IPS-18a (cell line): ENCODE measurements around the gene CFAP410.

ENCODE experiments used
- H3K27ac ChIP-seq: one replicate; pipeline ENCODE4 v1.5.1; 2013; ENCODE audit warnings: low read length
- H3K27me3 ChIP-seq: one replicate; pipeline ENCODE4 v1.6.1; 2013; ENCODE audit warnings: mild to moderate bottlenecking, low read length; ENCODE audit not compliant: control insufficient read depth, insufficient read depth
- H3K36me3 ChIP-seq: one replicate; pipeline ENCODE4 v1.6.1; 2013; ENCODE audit warnings: low read depth, low read length; ENCODE audit not compliant: control insufficient read depth
- H3K4me1 ChIP-seq: one replicate; pipeline ENCODE4 v1.6.1; 2013; ENCODE audit warnings: low read depth, low read length; ENCODE audit not compliant: control insufficient read depth
- H3K4me3 ChIP-seq: one replicate; pipeline ENCODE4 v1.5.1; 2013; ENCODE audit warnings: low read length
- H3K9ac ChIP-seq: one replicate; pipeline ENCODE4 v1.6.1; 2013; ENCODE audit warnings: mild to moderate bottlenecking, low read length, moderate library complexity
- H3K9me3 ChIP-seq: one replicate; pipeline ENCODE4 v1.6.1; 2013; ENCODE audit warnings: low read depth, low read length; ENCODE audit not compliant: control insufficient read depth

The CFAP410 gene

DNA sequence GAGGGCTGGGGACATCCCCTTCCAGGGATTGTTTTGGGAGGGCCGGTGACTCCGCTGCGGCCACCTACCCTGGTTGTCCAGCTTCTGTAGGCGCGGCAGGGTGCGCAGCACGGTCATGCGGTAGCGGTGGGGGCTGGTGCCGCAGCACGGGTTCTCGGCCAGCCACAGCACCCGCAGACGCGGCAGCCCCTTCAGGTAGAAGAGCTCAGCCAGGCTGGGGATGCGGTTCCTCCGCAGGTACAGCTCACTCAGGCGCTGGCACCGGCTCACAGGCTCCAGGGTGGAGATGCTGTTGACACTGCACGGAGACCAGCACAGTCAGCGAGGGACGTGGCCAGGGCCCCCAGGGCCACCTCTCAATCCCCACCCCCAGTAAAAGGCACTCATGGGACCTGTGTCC is 6.2 kb downstream of the CFAP410 start:
- Histone ChIP-seq H3K27me3 (no peaks in the 10 kb centered on the region), H3K27ac (no peak overlapping the region), H3K9me3 (no peaks in the 10 kb centered on the region), H3K9ac (no peak overlapping the region), H3K36me3 (no peaks in the 10 kb centered on the region), H3K4me1 (no peaks in the 10 kb centered on the region), H3K4me3 (no peak overlapping the region)

- no peaks in the 10 kb centered on the region for H3K9me3 ChIP-seq
- no peak overlapping the region for H3K9ac ChIP-seq
- H3K27me3 ChIP-seq: no peaks in the 10 kb centered on the region
- H3K4me1 ChIP-seq: no peaks in the 10 kb centered on the region
- H3K27ac ChIP-seq: no peak overlapping the region
- H3K4me3 ChIP-seq: no peak overlapping the region
- no peaks in the 10 kb centered on the region for H3K36me3 ChIP-seq
Observed at GRCh38 chr21:44332383-44332782, 6.8 kb downstream of the CFAP410 start.

DNA sequence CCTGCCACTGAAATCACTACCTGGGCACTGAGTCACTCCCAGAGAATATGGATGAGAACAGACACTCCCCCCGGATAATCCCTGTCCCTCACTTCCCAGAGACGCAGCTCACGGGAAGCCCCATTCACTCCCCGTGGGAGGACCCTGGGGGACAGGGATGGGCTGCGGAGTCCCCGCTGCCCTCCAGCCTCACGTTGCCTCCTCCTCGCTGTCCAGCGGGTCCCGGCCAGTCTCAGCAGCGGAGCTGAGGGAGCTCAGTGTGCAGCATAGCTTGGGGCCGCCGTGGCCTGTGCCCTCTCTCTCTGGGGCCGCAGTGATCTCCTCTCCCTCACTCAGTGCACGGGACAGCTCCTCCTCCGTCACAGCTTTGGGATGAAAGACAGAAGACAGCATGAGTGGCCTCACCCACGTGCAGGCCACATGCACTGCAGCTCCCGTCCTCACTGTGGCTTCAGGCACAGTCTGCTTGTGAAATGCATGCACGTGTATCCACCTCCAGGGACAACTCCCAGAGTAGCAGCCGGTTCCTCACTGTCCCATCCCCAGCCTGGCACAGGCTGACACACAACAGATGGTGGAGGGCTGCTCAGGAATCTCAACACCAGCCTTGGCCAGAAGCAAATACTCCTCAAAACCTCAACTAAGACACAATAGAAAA is 7.4 kb downstream of the CFAP410 start:
- H3K4me1 ChIP-seq: no peaks in the 10 kb centered on the region
- no peaks in the 10 kb centered on the region for H3K27me3 ChIP-seq
- no peak overlapping the region for H3K9ac ChIP-seq
- H3K9me3 ChIP-seq: no peaks in the 10 kb centered on the region
- no peak overlapping the region for H3K27ac ChIP-seq
- H3K36me3 ChIP-seq: no peaks in the 10 kb centered on the region
- no peak overlapping the region for H3K4me3 ChIP-seq

DNA sequence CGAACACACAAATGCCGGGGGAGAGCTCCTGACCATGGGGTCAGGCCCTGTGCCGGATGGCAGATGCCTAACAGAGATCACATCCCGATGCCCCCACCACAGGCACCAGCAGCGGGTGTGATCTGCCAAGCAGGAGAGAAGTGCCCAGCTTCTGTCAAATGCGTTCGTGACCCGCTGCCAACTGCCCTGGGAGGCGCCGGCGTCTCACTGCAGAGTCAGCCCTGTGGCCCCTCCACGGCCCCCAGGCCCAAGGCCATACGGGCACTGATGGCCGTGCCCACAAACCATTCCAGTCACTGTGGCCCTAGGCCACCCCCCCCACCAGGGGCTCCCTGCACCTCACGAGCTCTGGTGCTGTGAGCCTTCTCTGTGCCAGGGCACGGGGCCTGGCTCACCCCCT is 8.0 kb downstream of the CFAP410 start:
- H3K9me3 ChIP-seq: no peaks in the 10 kb centered on the region
- H3K4me1 ChIP-seq: no peaks in the 10 kb centered on the region
- H3K4me3 ChIP-seq: no peak overlapping the region
- H3K9ac ChIP-seq: no peak overlapping the region
- no peaks in the 10 kb centered on the region for H3K27me3 ChIP-seq
- no peak overlapping the region for H3K27ac ChIP-seq
- H3K36me3 ChIP-seq: no peaks in the 10 kb centered on the region

GRCh38 chr21:44330698-44331097 is 8.5 kb downstream of the CFAP410 start:
- no peaks in the 10 kb centered on the region for H3K36me3 ChIP-seq
- no peak overlapping the region for H3K27ac ChIP-seq
- no peaks in the 10 kb centered on the region for H3K9me3 ChIP-seq
- H3K27me3 ChIP-seq: no peaks in the 10 kb centered on the region
- no peak overlapping the region for H3K4me3 ChIP-seq
- no peak overlapping the region for H3K9ac ChIP-seq
- no peaks in the 10 kb centered on the region for H3K4me1 ChIP-seq

GRCh38 chr21:44329971-44330681 is 9.1 kb downstream of the CFAP410 start:
- no peaks in the 10 kb centered on the region for H3K36me3 ChIP-seq
- no peak overlapping the region for H3K9ac ChIP-seq
- no peaks in the 10 kb centered on the region for H3K27me3 ChIP-seq
- H3K4me1 ChIP-seq: no peaks in the 10 kb centered on the region
- H3K9me3 ChIP-seq: no peaks in the 10 kb centered on the region
- H3K4me3 ChIP-seq: no peak overlapping the region
- H3K27ac ChIP-seq: no peak overlapping the region

DNA sequence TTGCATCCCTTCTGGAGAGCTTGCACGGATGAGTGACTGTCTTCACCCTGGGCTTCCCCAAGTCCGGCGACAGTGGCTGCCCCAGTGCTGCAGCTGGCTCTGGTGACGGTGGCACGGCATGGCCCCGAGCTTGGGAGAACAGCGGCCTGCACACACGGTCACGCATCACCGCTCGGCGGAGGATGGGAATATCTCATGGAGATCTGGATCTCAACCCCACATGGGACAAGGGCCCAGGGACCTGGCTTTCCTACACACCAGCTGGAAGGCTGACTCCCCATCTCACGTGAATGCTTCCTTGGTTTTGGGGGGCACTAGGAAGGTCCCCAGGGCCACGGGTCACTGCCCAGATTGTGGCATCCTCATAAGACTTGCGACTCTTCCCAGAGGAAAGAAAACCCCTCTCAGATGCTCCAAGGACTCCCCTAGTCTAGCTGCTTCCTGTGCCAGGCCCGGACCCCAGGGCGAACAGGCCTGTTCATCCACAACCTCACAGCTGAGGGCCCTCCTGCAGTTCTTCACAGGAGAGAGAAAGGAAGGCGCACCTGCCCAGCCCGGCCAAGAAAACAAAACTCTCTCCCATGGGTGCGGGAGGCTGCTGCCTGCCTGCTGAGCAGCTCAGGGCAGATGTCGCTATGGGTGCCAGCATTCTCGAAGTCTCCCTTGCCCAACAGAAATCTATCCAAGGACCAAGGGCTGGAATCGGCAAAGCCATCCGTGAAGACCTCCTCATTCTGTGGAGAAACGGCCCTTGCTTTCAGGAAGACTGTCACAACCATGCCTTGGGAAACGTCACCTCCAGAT is 9.9 kb downstream of the CFAP410 start:
- Histone ChIP-seq H3K27me3 (no peaks in the 10 kb centered on the region), H3K27ac (no peak overlapping the region), H3K4me1 (no peaks in the 10 kb centered on the region), H3K9ac (no peak overlapping the region), H3K9me3 (no peaks in the 10 kb centered on the region), H3K4me3 (no peak overlapping the region), H3K36me3 (no peaks in the 10 kb centered on the region)

DNA sequence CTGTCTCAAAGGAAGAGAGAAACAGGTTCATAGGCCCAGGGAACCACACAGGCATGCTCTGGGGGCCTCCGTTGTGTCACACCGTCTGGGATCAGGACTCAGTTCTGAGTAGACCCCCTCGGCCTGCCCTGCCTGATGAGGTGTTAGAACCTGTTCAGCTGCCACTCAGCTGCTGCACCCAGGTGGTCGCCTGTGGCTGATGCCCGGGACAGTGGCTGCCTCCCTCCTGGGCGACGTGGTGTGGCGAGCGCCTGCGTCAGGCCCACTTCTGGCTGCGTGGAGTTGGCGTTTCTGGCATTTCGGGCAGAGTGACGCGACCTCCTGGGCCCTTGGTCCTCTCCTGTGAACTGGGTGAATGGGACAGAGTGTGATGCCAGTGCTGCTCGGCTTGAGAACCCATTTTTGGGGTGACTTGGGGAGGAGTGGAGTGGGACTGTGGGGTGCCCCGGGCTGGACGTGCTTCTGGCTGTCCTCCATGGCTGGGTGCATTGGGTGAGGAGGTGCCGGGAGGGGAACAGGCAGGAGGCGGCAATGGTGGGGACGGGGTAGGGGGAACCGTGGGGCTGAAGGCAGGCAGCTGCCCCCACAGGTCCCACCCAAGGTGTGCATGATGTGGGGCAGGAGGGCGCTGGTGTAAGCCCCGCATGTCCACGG is 10.8 kb downstream of the CFAP410 start:
- no peaks in the 10 kb centered on the region for H3K27me3 ChIP-seq
- no peak overlapping the region for H3K9ac ChIP-seq
- no peaks in the 10 kb centered on the region for H3K36me3 ChIP-seq
- no peak overlapping the region for H3K4me3 ChIP-seq
- no peak overlapping the region for H3K27ac ChIP-seq
- H3K4me1 ChIP-seq: no peaks in the 10 kb centered on the region
- H3K9me3 ChIP-seq: no peaks in the 10 kb centered on the region

- H3K36me3 ChIP-seq: no peaks in the 10 kb centered on the region
- H3K27ac ChIP-seq: no peak overlapping the region
- no peak overlapping the region for H3K9ac ChIP-seq
- no peaks in the 10 kb centered on the region for H3K9me3 ChIP-seq
- no peak overlapping the region for H3K4me3 ChIP-seq
- H3K27me3 ChIP-seq: no peaks in the 10 kb centered on the region
- no peaks in the 10 kb centered on the region for H3K4me1 ChIP-seq
Observed at GRCh38 chr21:44327603-44327974, 11.6 kb downstream of the CFAP410 start.

DNA sequence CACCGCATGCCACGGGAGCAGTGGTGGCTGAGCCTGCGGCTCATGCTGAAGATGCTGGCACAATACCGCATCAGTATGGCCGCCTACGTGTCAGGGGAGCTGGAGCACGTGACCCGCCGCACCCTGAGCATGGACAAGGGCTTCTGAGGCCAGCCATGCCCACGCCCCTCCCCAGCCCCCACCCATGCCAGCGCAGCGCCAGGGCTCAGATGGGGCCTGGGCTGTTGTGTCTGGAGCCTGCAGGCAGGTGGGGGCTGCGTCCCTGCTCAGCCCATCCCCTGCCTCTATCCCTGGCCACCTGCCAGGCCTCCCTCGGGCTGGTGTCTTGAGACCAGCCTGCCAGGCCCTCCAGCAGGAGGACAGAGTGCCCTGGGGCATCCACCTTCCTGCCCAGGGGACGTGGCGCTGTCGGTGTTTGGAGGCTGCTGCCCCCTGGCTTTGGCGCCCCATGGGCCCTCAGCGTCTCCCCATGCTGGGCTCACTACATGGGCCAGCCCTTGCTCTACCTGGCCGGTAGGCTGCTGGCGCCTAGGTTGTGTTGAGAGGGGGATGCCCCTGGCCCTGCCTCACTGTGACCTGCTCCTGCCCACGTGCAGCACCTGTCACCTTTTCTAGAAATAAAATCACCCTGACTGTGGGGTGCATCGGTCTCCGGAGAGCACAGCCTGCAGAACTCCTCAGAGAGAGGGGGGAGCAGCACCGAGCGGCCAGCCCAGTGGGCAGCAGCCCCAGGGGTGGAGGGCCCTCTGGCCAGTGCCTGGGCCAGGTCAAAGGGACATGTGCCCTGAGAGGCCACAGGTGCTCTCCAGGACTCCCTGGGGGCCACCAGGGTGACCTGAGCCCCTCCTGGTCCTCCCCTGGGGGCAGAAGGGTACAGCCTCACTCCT is 12.2 kb downstream of the CFAP410 start:
- H3K4me3 ChIP-seq: no peak overlapping the region
- no peaks in the 10 kb centered on the region for H3K36me3 ChIP-seq
- no peaks in the 10 kb centered on the region for H3K27me3 ChIP-seq
- no peak overlapping the region for H3K9ac ChIP-seq
- no peaks in the 10 kb centered on the region for H3K9me3 ChIP-seq
- H3K4me1 ChIP-seq: no peaks in the 10 kb centered on the region
- no peak overlapping the region for H3K27ac ChIP-seq

GRCh38 chr21:44326272-44326647 is 12.9 kb downstream of the CFAP410 start:
- H3K36me3 ChIP-seq: no peaks in the 10 kb centered on the region

More at GRCh38 chr21:44326272-44326647, 12.9 kb downstream of the CFAP410 start:
- H3K4me1 ChIP-seq: no peaks in the 10 kb centered on the region
- H3K9ac ChIP-seq: no peak overlapping the region
- H3K9me3 ChIP-seq: no peaks in the 10 kb centered on the region
- H3K27ac ChIP-seq: no peak overlapping the region
- no peak overlapping the region for H3K4me3 ChIP-seq
- H3K27me3 ChIP-seq: no peaks in the 10 kb centered on the region
